Raji (cell line): ENCODE data around the gene LYPD8.

Experiments used
- POLR2A ChIP-seq: IDR thresholded peaks from 2 replicates; pipeline ENCODE4 v1.6.1; 2011; ENCODE audit warnings: low read depth, low read length, control low read depth; ENCODE audit not compliant: insufficient read depth

The LYPD8 gene

GRCh38 chr1:248733566-248733965 lies 22.0 kb downstream of the LYPD8 start:
- no peak for TF ChIP-seq POLR2A

GRCh38 chr1:248730507-248731335 lies 24.8 kb downstream of the LYPD8 start:
- no peak for TF ChIP-seq POLR2A

GRCh38 chr1:248714248-248714647 lies 41.3 kb downstream of the LYPD8 start:
- TF ChIP-seq POLR2A, result no peak

GRCh38 chr1:248710305-248710900 lies 45.2 kb downstream of the LYPD8 start:
- TF ChIP-seq POLR2A, result no peak

- no peak for TF ChIP-seq POLR2A
Observed at GRCh38 chr1:248704606-248705005, 51.0 kb downstream of the LYPD8 start.

DNA sequence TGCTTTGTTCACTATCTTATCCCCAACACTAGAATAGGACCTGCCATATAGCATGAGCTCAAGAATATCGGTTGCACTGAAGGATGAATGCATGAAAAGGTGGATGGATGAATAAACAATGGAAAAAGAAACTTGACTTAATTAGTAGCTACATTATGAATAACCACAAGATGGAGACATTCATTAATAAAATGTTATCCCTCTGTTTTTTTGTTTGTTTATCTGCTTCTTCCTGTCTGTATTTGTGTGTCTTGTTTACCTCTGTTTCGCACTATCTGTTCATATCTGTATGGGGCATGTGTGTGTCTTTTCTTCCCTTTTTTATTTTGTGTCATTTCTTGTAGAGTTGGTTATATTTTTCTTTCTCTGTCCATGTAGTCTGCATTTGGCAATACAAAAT lies 51.9 kb downstream of the LYPD8 start:
- no peak for TF ChIP-seq POLR2A

GRCh38 chr1:248702714-248703113 lies 52.8 kb downstream of the LYPD8 start, which contains the start of gene OR14I1:
OR14I1 (minus strand) TSS chr1:248702766.
- TF ChIP-seq POLR2A, result no peak

GRCh38 chr1:248699099-248699498 lies 56.5 kb downstream of the LYPD8 start:
- no peak for TF ChIP-seq POLR2A

DNA sequence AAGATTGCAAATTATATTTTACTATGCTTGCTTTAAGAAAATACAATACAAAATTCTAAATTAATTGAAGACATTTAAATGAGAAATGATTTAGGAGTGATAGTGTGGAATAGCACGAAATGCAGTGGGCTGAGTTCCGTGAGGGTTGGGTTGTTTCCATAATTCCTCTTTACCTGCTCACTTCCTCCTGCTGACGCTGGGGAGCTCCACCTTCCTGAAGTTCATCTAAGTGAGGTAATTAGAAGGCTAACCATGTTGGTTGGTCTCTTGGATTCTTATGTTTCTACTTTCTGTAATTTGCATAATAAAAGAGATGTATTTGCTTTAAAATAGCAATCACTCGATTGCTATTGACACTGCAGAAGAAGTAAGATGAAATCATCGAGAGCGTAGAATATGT lies 57.7 kb downstream of the LYPD8 start:
- TF ChIP-seq POLR2A, result no peak

DNA sequence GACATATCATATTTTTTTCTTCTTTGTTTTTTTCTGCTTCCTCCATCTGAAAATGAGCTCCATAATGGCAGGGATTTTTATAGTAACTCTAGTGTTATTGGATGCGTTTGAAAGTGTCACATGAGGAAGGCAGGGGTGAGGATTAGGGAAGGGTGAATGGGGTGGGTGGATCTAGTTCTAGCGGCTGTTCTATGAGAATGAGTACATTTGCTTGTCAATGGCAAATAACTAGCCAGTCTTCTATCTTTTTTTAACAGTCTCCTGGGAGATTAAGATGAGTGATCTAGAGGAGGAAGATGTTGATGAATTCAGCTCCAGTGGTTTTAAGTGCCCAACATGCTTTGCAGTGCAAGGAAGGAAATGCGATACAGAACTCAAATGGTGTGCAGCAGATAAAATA lies 58.8 kb downstream of the LYPD8 start:
- no peak for TF ChIP-seq POLR2A

DNA sequence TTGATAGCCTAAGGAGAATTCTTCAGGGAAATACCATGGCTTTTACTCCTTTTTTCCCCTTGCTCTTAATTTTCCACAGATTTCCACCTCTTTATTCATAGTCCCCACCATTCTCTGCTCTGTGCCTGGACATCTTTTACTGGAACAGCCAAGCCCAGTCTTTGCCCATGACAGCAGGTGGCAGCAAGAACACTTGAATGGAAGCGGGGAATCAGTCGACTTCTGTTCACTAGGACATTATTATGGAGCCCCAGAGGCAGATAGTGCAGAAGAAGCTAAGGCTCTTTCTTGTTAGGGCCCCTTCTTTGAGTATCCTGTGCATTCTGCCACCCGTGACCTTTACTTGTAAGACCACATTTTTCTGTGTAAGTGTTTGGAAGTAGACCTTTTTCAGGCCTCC lies 59.3 kb downstream of the LYPD8 start:
- TF ChIP-seq POLR2A, result no peak

DNA sequence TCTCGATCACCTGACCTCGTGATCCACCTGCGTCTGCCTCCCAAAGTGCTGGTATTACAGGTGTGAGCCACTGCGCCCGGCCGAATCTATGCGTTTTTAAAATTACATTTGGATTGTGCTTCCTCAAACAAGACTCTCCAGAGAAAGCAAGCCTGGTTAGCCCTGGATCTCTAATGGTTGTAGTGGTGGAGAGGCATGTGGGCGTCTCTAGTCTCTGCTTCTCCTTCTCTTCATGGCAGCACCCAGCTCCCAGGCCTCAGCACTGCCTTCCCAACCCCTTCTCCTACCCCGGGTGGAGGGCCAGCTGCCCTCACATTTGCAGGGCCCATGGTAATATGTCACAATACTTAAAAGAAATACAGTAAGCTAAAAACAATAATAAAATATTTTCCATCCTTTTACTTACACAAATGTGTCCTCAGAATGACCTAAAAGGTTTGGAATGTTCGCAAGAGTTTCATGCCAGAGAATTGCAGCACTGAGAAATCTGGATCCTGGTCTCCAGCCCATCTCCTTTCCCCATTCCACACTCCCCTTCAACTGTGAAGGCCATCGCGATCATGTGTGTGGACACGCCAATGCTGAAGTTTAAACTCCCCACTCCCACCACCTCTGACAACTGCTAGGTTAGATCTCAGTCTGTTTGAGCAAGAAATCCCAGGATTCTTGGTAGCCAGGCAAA lies 60.0 kb downstream of the LYPD8 start:
- no peak for TF ChIP-seq POLR2A

DNA sequence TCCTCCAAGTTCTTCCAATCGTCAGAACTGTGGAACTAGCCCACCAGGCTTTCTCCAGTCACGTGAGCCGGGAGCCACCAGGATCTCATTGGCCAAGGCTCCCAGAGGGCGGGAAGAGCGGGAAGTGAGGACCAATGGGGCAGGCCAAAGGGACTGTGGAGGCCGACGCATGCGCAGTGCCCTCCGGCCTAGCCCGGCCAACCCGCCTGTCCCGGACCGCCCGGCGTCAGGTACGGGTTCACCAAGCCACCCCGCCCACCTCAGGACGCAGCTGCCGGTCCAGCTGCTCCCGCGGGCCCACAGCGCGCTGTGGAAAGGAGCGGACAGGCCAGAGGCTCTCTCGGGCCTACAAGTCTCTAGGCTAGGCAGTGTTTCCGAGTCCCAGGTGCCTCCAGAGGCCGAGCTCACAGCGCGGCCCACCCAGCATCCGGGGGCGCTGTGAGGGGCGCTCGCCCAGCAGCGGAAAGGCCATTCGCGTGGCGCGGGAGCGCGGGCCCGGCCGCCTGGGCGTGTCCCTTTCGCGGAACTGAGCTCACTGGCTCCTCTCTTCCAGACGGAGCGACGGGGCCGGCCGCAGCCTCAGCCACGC lies 63.9 kb downstream of the LYPD8 start:
- TF ChIP-seq POLR2A, result no peak
